Activated CD4-positive, alpha-beta T cell treated with anti-CD3 and anti-CD28 coated beads, Interleukin-2, amount 10 ng/mL, durations not matched to agents 7 days and 5 days (primary cell): ENCODE results near the gene CNKSR3. TPM values are rescaled to one million over a fixed set of nuclear protein-coding genes. Genes with fewer than 3 reads are reported as not detected.

Experiments
- CTCF ChIA-PET: fragments of 350-600 bp; sonication (Branson Sonifier 250); formaldehyde crosslinking; loops from one replicate; lab custom pipeline; 2021; ENCODE audit warnings: antibody characterized with exemption; lab: Charles Lee
- POLR2A ChIA-PET: fragments of 350-600 bp; sonication (Branson Sonifier 250); formaldehyde crosslinking; loops from one replicate; lab custom pipeline; 2021; ENCODE audit warnings: antibody characterized with exemption; lab: Charles Lee
- DNase-seq: peaks from one replicate; pipeline ENCODE4 v3.0.0-alpha.2; 2020
- H3K27ac Mint-ChIP-seq: one replicate; pipeline ENCODE4 v1.8.0; 2021; ENCODE audit warnings: mild to moderate bottlenecking, moderate library complexity, mixed read lengths
- H3K27me3 Mint-ChIP-seq: one replicate; pipeline ENCODE4 v1.8.0; 2021; ENCODE audit warnings: mixed read lengths
- H3K36me3 Mint-ChIP-seq: one replicate; pipeline ENCODE4 v1.8.0; 2021; ENCODE audit warnings: low read depth, mixed read lengths
- H3K4me1 Mint-ChIP-seq: one replicate; pipeline ENCODE4 v1.8.0; 2021; ENCODE audit warnings: mixed read lengths
- H3K4me3 Mint-ChIP-seq: one replicate; pipeline ENCODE4 v1.8.0; 2021; ENCODE audit warnings: mild to moderate bottlenecking, moderate library complexity, mixed read lengths
- H3K9me3 Mint-ChIP-seq: one replicate; pipeline ENCODE4 v1.8.0; 2021; ENCODE audit warnings: mixed read lengths
- total RNA-seq, 2 experiments: library from RNA; stranded (reverse); gene quantifications; one replicate each; pipeline ENCODE4 v1.2.3, GENCODE V29; 2021

CNKSR3 gene
- total RNA-seq, 2 experiments from 2014 or later, result not detected

- DNase-seq, result no peak
- Mint-ChIP-seq H3K27me3 (peaks cover 2% of the 10 kb centered on the region), H3K4me1 (no peaks in the 10 kb centered on the region), H3K9me3 (no peaks in the 10 kb centered on the region), H3K27ac (no peak overlapping the region), H3K4me3 (no peak overlapping the region), H3K36me3 (no peaks in the 10 kb centered on the region)
- CTCF ChIA-PET, result no interaction called here
- POLR2A ChIA-PET, result no interaction called here
These were observed 15.7 kb downstream of the CNKSR3 start for GRCh38 chr6:154494592-154495311.

- Mint-ChIP-seq H3K4me3 (no peak overlapping the region), H3K9me3 (no peaks in the 10 kb centered on the region), H3K27ac (no peak overlapping the region), H3K4me1 (no peaks in the 10 kb centered on the region), H3K36me3 (no peaks in the 10 kb centered on the region), H3K27me3 (no peaks in the 10 kb centered on the region)
- DNase-seq, result no peak
- ChIA-PET CTCF (interaction anchor here (0.6 kb wide), 1 partner anchor 110 kb away, joined by 3 read pairs; no protein-coding TSS in a partner anchor), POLR2A (no interaction called here)
These were observed 18.7 kb downstream of the CNKSR3 start for GRCh38 chr6:154491567-154492470.

- no peaks in the 10 kb centered on the region for H3K36me3 Mint-ChIP-seq
- H3K4me1 Mint-ChIP-seq, result no peaks in the 10 kb centered on the region
- H3K4me3 Mint-ChIP-seq, result no peak overlapping the region
- no peaks in the 10 kb centered on the region for H3K27me3 Mint-ChIP-seq
- H3K27ac Mint-ChIP-seq, result no peak overlapping the region
- no peaks in the 10 kb centered on the region for H3K9me3 Mint-ChIP-seq
- ChIA-PET POLR2A (no interaction called here), CTCF (no interaction called here)
- DNase-seq, result no peak
These were observed 20.7 kb downstream of the CNKSR3 start for GRCh38 chr6:154489822-154490221.

GRCh38 chr6:154488802-154489437, 21.6 kb downstream of the CNKSR3 start:
- no peak overlapping the region for H3K27ac Mint-ChIP-seq
- H3K4me3 Mint-ChIP-seq, result no peak overlapping the region
- no peaks in the 10 kb centered on the region for H3K9me3 Mint-ChIP-seq
- DNase-seq, result no peak
- no peaks in the 10 kb centered on the region for H3K36me3 Mint-ChIP-seq
- POLR2A ChIA-PET, result no interaction called here
- H3K27me3 Mint-ChIP-seq, result no peaks in the 10 kb centered on the region
- H3K4me1 Mint-ChIP-seq, result no peaks in the 10 kb centered on the region
- CTCF ChIA-PET, result no interaction called here

GRCh38 chr6:154488248-154488593, 22.3 kb downstream of the CNKSR3 start:
- POLR2A ChIA-PET, result no interaction called here
- no peak for DNase-seq
- no peaks in the 10 kb centered on the region for H3K36me3 Mint-ChIP-seq
- CTCF ChIA-PET, result no interaction called here
- no peaks in the 10 kb centered on the region for H3K27me3 Mint-ChIP-seq
- H3K4me3 Mint-ChIP-seq, result no peak overlapping the region
- no peaks in the 10 kb centered on the region for H3K9me3 Mint-ChIP-seq
- no peaks in the 10 kb centered on the region for H3K4me1 Mint-ChIP-seq
- no peak overlapping the region for H3K27ac Mint-ChIP-seq

- Mint-ChIP-seq H3K36me3 (no peaks in the 10 kb centered on the region), H3K27me3 (no peaks in the 10 kb centered on the region), H3K27ac (no peak overlapping the region), H3K4me3 (no peak overlapping the region), H3K4me1 (no peaks in the 10 kb centered on the region), H3K9me3 (no peaks in the 10 kb centered on the region)
- DNase-seq, result no peak
- CTCF ChIA-PET, result no interaction called here
- POLR2A ChIA-PET, result no interaction called here
These were observed 22.9 kb downstream of the CNKSR3 start for GRCh38 chr6:154487367-154488247.

- H3K36me3 Mint-ChIP-seq, result no peaks in the 10 kb centered on the region
- ChIA-PET POLR2A (no interaction called here), CTCF (no interaction called here)
- H3K4me1 Mint-ChIP-seq, result no peaks in the 10 kb centered on the region
- no peak overlapping the region for H3K27ac Mint-ChIP-seq
- H3K9me3 Mint-ChIP-seq, result no peaks in the 10 kb centered on the region
- DNase-seq, result no peak
- H3K4me3 Mint-ChIP-seq, result no peak overlapping the region
- peaks cover 3% of the 10 kb centered on the region for H3K27me3 Mint-ChIP-seq
These were observed 24.7 kb downstream of the CNKSR3 start for GRCh38 chr6:154485815-154486214.

GRCh38 chr6:154484942-154485341, 25.5 kb downstream of the CNKSR3 start:
- DNase-seq, result no peak
- Mint-ChIP-seq H3K36me3 (no peaks in the 10 kb centered on the region), H3K9me3 (no peaks in the 10 kb centered on the region), H3K27ac (no peak overlapping the region), H3K4me3 (no peak overlapping the region), H3K4me1 (no peaks in the 10 kb centered on the region), H3K27me3 (peaks cover 5% of the 10 kb centered on the region)
- ChIA-PET POLR2A (no interaction called here), CTCF (interaction anchor here (0.5 to 0.6 kb wide), 2 partner anchors 15 to 1218 kb away, joined by 3 read pairs; no protein-coding TSS in a partner anchor)

GRCh38 chr6:154482858-154483257, 27.6 kb downstream of the CNKSR3 start:
- H3K4me1 Mint-ChIP-seq, result no peaks in the 10 kb centered on the region
- H3K4me3 Mint-ChIP-seq, result no peak overlapping the region
- DNase-seq, result no peak
- H3K27me3 Mint-ChIP-seq, result peaks cover 7% of the 10 kb centered on the region
- no peaks in the 10 kb centered on the region for H3K9me3 Mint-ChIP-seq
- no peaks in the 10 kb centered on the region for H3K36me3 Mint-ChIP-seq
- H3K27ac Mint-ChIP-seq, result no peak overlapping the region
- ChIA-PET POLR2A (no interaction called here), CTCF (no interaction called here)

GRCh38 chr6:154481521-154482013, 28.9 kb downstream of the CNKSR3 start:
- H3K9me3 Mint-ChIP-seq, result no peaks in the 10 kb centered on the region
- no peak overlapping the region for H3K4me3 Mint-ChIP-seq
- ChIA-PET CTCF (no interaction called here), POLR2A (no interaction called here)
- DNase-seq, result no peak
- peaks cover 7% of the 10 kb centered on the region for H3K27me3 Mint-ChIP-seq
- no peak overlapping the region for H3K27ac Mint-ChIP-seq
- no peaks in the 10 kb centered on the region for H3K36me3 Mint-ChIP-seq
- H3K4me1 Mint-ChIP-seq, result no peaks in the 10 kb centered on the region

GRCh38 chr6:154479771-154480639, 30.5 kb downstream of the CNKSR3 start:
- DNase-seq, result no peak
- Mint-ChIP-seq H3K27ac (no peak overlapping the region), H3K9me3 (no peaks in the 10 kb centered on the region), H3K4me1 (no peaks in the 10 kb centered on the region), H3K36me3 (no peaks in the 10 kb centered on the region), H3K27me3 (peaks cover 7% of the 10 kb centered on the region), H3K4me3 (no peak overlapping the region)
- POLR2A ChIA-PET, result no interaction called here
- CTCF ChIA-PET, result no interaction called here
